GM18502 (cell line): ENCODE measurements around the gene SLX4.
"Not testable (repeated sequence)": the region's sequence is repeated elsewhere in the genome, so short reads cannot be mapped to it uniquely, and the experiment has no call there.

Experiments used
- ATAC-seq: cut with Tn5 transposase; IDR thresholded peaks from one replicate; pipeline ENCODE4 v1.9.1; 2021; ENCODE audit warnings: mild to moderate bottlenecking; ENCODE audit not compliant: unreplicated experiment, poor library complexity

The SLX4 gene

DNA sequence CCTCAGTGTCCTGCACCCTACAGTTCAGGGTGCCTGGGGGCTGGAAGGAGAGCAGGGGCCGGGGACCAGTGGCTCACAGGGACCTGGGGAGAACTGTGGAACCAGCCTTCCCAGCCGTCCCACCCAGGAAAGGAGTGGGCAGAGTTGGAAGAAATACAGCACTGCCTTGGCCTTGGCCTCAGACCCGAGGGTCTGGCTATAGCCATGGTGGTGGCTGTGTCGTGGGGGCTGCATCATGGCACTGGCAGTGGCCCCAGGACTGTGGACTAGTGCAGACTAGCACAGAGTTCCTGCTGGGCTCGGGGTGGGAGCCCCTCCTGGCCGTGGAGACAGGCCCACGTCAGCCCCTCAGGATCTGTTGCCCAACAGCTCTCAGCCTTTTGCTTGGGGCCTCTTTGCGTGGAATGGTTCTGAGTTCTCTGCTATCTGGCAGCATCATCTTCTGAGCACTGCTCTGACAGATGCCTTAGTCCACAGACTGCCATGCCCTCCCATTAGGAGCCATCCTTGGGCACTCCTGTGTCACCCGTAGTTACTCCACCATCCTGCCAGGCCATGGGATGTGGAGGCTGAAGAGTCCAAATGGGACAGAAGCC, 30.5 kb upstream of the SLX4 start:
- ATAC-seq: no peak

DNA sequence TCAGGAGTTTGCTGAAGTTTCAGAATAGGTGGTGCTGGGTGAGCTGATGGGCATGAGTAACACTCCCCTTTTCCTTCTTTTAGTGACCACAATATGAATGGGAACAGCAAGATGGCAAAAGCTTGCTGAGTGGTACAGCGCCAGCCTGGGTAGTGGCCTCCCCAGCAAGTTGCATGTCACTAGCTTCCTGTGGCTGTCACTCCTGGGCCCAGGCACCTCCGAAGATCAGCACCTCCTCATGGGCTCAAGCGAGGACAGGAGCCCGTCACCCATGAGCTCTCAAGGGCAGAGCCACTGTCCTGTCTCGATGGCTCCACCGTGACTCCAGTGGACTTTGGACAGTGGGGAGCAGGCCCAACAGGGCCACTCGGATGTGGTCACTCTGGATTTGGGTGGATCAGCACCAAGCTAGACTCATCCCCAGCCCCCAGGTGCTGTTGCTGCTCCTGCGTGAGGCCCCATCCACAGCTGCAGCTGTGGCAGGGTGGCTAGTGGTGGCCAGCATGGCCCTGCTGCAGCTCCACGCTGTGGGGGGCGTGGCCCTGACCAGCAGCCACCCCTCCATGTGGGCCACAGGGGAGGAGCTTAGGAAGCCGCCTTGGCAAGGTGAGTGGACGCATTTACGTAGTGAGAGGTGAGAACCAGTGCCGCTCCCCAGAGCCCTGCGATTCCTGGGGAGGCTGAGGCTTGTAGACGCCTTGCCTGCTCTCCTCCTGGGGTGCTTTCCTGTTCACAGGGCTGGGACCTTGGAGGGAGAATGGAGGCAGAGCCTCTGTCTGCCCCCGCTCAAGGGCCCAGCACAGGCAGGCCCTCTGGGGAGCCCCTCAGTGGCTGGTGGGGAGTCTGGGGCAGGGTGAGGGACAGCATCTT, 29.5 kb upstream of the SLX4 start:
- no peak for ATAC-seq

DNA sequence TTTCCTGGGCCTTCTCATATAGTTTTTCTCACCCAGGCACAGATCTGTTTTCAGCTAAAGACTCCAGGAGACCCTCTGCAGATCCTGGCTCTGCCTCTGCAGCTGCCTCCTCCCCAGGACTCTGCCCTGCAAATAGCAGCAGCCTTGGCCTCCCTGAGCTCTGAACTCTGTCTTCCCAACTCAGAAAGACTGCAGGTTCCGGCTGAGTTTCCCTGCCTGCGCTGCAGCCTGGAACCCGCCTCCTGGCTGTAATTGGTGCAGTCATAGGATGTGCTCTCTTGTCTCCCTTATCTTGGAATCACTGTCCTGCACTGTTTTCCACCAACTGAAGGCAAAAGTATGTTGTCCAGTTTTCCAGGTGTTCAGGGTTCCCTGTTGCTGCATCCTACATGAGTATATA, 28.8 kb upstream of the SLX4 start:
- no peak for ATAC-seq

DNA sequence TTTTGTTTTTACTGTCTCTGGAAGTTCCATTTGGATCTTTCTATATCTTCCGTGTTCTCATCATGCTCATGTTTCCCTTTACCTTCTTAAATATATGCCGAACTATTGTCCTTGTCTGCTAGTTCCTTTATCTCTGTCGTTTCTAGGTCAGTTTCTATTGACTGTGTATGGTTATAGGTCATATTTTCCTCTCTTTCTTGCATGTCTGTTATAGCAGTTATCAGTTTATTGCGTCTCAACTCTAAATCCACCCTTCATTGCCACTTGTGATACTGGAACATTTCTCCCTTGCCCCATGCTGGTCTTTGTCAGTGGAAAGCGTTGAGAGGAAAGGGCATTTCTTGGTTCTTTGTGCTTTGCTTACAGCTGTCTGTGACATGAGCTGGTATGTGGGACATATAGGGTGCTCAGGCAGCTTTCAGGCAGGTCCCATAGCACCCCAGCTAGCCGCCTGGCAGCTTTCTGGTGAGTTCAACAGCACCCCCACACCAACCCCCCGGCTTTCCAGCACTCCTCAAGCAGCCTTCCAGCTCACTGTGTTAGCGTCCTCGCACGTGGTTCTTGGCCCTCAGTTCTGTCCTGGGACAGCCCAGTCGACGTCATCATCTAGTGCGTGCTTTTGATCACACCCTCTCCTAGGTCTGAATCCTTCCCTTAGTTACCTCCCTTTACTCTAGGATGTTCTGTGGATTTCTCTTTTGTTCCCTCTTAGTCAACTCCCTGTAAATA, 27.7 kb upstream of the SLX4 start:
- ATAC-seq: no peak

DNA sequence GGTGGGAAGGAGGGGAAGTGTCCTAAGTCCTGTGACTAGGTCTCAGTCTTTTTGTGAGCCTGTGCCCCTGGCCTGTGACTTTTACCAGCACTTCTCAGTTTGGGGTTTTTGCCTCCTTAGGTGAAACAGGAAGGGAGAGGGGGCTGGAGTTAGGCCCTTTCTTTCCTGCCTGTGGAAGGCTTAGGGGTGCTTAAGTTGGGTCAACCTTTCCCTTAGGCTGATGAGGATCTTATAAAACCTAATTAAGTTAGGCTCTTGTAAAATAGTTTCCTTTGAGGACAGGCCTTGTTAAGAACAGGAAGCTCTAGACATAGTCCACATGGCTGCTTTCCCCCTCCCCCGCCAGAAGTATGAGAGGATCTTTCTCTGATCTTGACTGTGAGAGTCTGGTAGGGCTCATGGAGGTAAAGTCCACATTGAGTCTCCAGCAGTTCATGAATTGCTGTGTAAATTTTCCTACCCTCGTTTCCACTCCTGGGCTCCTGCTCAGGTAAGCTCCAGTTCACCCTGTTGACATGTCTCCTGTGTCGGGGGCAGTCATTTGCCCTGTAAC, 26.0 kb upstream of the SLX4 start:
- ATAC-seq: no peak

DNA sequence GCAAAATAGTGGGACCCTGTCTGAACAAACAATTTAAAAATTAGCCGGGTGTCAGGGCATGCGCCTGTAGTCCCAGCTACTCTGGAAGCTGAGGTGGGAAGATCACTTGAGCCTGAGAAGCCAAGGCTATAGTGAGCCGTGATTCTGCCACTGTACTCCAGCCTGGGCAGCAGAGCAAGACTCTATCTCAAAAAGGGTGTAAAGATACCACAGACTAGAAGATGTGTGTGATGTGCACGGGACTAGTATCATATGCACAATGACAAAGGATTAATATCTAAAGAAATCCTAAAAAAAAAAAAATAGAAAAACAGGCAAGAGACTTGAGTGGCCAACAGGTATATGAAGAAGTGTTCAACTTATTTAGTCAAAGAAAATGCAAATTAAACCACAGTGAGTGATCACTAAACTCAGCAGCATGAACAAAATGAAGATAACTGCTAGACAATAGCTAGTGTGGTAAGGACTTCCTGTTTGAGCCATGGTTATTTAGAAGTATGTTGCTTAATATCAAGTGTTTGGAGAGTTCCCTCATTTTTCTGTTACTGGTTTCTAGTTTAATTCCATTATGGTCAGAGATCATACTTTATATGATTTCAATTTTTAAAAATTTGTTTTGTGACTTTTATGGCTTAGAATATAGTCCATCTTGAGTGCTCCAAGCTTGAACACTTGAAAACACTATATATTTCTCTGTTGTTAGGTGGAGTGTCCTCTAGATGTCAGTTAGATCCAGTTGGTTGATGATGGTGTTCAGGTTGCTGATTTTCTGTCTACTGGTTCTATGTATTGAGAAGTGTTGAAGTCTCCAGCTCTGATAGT, 14.7 kb upstream of the SLX4 start:
- no peak for ATAC-seq

DNA sequence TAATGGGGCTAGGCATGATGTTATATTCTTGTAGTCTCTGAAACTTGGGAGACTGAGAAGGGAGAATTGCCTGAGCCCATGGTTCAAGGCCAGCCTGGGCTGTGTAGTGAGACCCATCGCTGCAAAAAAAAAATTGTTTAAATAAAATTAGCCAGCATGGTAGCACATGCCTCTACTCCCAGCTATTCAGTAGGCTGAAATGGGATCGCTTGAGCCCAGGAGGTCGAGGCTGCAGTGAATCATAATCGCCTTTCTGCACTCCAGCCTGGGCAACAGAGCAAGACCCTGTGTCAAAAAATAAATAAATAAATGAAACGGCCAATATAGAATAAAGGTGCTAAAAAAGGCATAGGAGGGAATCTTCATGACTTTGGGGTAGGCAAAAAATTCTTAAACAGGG, 13.9 kb upstream of the SLX4 start:
- no peak for ATAC-seq

DNA sequence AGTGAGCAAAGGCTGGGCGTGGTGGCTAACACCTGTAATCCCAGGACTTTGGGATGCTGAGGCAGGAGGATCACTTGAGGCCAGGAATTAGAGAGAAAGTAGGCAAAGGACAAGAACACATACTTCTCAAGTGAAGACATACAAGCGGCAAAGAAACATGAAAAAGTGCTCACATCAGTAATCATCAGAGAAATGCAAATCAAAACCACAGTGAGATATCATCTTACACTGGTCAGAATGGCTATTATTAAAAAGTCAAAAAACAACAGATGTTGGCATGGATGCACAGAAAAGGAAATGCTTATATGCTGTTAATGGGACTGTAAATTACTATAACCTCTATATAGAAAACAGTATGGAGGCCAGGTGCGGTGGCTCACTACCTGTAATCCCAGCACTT, 12.2 kb upstream of the SLX4 start:
- no peak for ATAC-seq

DNA sequence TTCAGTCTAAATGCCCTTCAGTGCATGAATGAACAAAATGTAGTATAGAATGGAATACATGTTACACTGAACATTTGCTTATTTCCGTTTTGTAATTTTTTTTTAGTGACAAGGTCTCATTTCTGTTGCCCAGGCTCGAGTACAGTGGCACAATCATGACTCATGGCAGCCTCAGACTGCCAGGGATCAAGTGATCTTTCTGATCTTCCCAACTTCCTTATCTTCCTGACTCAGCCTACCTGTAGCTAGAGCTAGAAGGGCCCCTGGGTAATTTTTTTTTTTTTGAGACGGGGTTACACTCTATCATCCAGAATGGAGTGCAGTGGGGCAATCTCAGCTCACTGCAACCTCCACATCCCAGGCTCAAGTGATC, 7.3 kb upstream of the SLX4 start:
- ATAC-seq: no peak

DNA sequence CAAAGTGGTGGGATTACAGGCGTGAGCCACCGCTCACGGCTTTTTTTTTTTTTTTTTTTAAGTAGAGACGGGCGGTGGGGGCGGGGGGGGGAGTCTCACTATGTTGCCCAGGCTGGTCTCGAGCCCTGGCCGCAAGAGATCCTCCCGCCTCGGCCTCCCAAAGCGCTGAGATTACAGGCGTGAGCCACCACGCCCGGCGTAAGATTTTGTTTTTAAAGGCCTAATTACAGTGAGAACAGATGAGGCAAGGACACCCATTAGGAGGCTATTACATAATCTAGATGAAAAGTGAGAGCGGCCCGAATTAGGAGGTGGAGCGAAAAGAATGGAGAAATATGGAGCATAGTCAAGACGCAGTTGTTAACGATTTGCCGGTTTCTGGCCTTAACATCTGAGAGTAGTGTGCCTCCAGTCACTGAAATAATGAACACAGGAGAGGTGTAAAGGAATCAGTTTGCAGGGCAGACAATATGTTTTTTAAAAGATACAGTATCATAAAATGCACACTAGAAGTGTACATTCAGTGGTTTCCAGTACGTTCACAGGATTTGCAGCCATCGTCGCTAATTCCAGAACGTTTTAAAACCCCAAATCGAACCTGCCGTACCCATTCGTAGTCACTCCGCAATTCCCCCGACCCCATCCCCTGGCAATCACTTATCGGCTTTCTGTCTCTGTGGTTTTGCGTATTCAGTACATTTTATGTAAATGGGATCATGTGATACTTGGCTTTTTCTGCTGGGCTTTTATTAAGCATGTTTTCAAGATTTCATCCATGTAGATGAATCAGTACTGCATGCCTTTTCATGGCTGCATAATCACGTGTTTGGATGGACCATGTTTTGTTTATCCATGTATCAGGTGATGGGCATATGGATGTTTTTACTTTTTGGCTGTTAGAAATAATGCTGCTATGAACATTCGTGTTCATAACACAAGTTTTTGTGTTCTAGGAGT, 1.4 kb upstream of the SLX4 start:
- ATAC-seq: no peak

DNA sequence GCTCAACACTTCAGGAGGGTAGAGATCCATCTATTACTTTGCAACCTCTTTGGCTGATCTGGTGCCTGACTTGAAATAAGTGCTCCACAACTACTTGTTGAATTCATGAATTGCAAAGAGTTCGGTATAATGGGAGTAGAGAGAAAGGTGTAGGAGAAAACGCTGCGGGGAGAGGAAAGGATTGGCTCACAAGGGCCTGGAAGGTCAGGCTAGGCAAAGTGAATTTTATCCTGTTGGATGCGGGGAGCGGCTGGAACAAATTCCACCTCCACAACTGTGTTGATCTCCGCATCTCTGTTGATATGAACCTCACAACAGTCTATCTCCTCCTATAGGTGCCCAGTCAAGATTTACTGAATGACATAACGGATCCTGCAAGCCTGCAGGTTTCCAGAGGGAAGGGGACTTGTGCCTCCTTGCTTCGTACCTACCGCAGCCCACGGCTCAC, 684 bp downstream of the SLX4 start:
- ATAC-seq: no peak

DNA sequence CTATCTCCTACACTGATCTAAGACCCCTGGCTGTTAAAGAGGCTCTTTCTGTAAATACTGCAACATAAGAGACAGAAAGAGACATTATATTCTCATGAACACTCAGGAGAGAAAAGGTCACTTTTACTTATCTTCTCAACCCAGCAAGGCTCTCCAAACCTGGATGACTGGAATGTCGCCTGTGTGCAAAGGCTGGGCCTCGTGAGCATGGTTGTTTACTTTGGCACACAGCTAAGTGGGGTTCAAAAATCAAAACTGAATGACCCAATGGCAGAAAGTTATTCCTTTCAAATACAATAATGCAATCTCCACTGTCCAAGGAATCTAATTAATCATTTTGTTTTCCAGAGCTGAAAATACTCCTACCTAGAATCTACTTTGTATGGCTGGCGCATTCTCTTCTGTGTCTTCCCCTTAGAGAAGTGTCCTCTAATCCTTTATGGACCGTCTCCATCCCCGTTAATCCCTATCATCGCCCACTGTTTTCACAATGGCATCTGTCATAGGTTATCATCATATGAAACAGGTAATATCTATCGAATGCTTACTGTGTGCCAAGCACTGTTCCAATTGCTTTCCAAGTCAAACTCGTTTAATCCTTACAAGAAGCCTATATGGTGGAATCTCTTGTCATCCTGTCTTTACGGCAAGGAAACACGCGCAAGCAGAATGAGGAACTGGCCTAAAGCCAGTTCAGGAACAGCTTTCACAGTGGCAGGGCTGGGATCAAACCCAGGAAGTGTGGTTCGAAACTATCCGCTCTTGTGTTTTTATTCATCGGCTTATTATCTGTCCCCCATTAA, 1.3 kb downstream of the SLX4 start:
- ATAC-seq: no peak

DNA sequence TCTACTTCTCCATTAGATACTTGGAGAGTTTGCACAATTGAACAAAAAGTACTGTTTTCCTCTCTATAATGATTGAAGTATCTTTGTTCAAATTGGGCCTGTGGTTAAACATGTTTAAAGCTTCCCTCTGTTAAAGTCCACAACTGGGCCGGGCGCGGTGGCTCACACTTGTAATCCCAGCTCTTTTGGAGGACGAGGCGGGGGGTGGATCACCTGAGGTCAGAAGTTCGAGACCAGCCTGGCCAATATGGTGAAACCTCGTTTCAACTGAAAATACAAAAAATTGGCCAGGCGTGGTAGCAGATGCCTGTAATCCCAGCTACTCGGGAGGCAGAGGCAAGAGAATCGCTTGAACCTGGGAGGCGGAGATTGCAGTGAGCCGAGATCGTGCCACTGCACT, 2.4 kb downstream of the SLX4 start:
- ATAC-seq: not testable (repeated sequence)

DNA sequence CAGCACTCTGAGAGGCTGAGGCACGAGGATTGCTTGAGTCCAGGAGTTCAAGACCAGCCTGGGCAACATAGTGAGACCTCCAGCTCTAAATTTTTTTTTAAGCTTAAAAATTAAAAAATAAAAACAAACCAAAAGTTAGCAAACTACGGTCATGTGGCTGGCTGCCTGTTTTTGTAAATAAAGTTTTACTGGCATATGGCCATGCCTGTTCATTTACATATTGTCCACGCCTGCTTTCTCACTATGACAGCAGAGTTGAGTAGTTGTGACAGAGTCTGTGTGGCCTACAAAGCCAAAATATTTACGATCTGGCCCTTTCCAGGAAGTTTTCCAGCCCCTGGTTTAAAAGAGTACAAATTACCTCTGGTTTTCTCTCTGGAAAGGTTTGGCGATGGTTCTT, 3.3 kb downstream of the SLX4 start:
- ATAC-seq: no peak

DNA sequence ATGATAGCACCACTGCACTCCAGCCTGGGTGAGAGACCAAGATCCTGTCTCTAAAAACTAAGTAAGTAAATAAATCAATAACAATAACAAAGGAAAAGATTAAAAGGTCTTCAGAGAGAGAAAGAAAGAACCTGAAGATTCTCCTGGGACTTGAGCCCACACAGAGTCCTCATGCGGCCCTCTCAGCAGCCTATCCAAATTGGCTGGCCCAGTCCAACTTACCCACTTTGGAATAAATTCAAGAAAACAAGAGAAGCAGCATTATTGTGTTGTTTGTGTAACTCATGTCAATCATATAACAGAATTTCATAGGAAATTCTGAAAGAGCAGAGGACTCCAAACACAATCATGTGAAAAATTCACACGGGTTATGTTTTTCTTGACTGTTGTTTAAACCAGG, 3.8 kb downstream of the SLX4 start:
- ATAC-seq: no peak

DNA sequence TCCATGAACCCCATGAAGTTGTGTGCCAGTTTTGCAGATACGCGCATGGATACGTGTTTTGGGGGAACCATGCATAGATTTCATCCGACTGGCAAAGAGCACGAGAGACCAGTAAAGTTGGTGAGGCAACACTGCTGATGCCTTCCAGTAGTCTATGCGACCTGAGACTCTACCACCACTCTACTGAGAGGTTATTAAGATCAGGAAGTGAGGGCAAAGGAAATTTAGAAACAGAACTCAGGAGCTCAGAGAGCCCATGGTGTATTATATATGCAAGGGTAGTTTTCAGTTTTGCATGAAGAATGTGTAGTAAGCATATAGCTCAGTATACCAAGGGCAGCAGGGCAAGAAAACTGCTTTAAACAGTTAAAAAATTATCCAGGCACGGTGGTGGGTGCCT, 4.2 kb downstream of the SLX4 start:
- ATAC-seq: no peak

DNA sequence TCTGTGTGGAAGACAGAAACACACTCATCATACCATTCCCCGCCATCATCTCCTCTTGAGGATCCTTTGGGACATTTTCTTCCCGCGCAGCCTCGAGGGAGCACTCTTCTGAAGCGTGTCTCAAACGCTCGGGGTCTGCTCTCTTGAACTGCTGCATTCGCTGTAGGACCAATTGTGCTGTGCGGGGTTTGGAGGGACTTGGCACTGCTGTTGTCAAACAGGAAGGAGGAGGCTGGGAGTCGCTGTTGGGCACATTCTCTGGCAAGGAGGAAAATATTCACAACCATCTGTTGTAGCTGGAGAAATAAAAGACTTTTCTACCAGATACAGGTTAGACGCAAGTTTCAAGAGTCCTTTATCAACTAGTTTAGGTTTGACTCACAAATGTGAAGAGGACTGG, 5.0 kb downstream of the SLX4 start:
- no peak for ATAC-seq

DNA sequence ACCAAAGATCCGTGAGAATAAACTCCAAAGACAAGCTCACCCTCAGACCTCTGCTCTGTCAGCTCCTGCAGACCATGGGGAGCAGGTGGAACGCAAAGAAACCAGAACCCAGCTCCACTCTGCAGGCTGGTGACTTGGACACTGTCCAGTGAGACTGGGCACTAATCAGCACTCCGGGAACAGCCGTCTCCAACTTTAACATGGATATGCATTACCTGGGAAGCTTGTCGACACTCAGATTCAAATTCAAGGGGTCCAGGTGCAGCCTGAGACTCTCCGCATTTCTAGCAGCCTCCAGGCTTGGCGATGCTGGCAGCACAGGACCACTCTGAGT, 9.1 kb downstream of the SLX4 start:
- ATAC-seq: no peak
